K562 (cell line): ENCODE measurements around the gene CCDC97. TPM values are rescaled to one million over a fixed set of nuclear protein-coding genes. Genes with fewer than 3 reads are reported as not detected.
A peak's percentile ranks its signal among the peaks of the same experiment; 100 is the strongest.
"Not testable (repeated sequence)": the region's sequence is repeated elsewhere in the genome, so short reads cannot be mapped to it uniquely, and the experiment has no call there.

Experiments
- ATAC-seq: fragments of 200-7000 bp; cut with Tn5 transposase; 3 replicates; pipeline ENCODE4 v1.9.1; 2020; ENCODE audit warnings: moderate library complexity
- BruUV-seq: library from RNA; stranded (reverse); fragments of 400-500 nt; replicated peaks from 2 replicates; lab custom pipeline; 2021; lab: Mats Ljungman, UMichigan
- CTCF ChIA-PET: fragments of 300-600 bp; formaldehyde crosslinking; extraction: SDS; loops from one replicate; lab custom pipeline; 2021; ENCODE audit warnings: low intra/inter-chr PET ratio; lab: Yijun Ruan, JAX
- POLR2A ChIA-PET: fragments of 300-600, 350-650 bp; sonication (Branson Sonifier 250); formaldehyde crosslinking; extraction: SDS; loops from one replicate; lab custom pipeline; 2021; ENCODE audit warnings: antibody characterized with exemption, inconsistent platforms; lab: Yijun Ruan, JAX
- DNase-seq, 4 experiments: peaks; one replicate each; pipeline versions ENCODE4 v3.0.0 to v3.0.0-alpha.2; 2011 to 2018; ENCODE audit warnings: low spot score in 3 of 4, mixed read lengths in 3 of 4; ENCODE audit errors: extremely low read depth in 1 of 4
- FAIRE-seq: peaks from 2 replicates; lab custom pipeline; 2011; peaks lifted over from hg19 to GRCh38; lab: Jason Lieb, UNC
- H2AFZ ChIP-seq: 2 replicates; pipeline ENCODE4 v1.6.0; 2011; ENCODE audit warnings: low read depth, low read length, control low read depth, inconsistent platforms
- H3K27ac ChIP-seq: fragments of 200-600 bp; 3 replicates; pipeline ENCODE4 v1.8.0; 2011; ENCODE audit warnings: low read depth, mild to moderate bottlenecking, control low read depth, inconsistent platforms, low read length, moderate library complexity, mixed read lengths; ENCODE audit errors: extremely low read depth
- H3K27me3 ChIP-seq, 2 experiments: fragments of 300-600 bp in 1 of 2; 2 replicates in 1 of 2; 3 replicates in 1 of 2; pipeline versions ENCODE4 v1.6.0 to v1.8.0; 2011; ENCODE audit warnings: inconsistent platforms in 2 of 2, low read length in 2 of 2, mild to moderate bottlenecking in 1 of 2, mixed read lengths in 1 of 2, moderate library complexity in 1 of 2; ENCODE audit not compliant: control insufficient read depth in 2 of 2, insufficient read depth in 2 of 2
- H3K36me3 ChIP-seq: fragments of 300-600 bp; 3 replicates; pipeline ENCODE4 v1.8.0; 2011; ENCODE audit warnings: mild to moderate bottlenecking, low read length, inconsistent platforms; ENCODE audit not compliant: control insufficient read depth, insufficient read depth
- H3K4me1 ChIP-seq, 2 experiments: fragments of 200-600 bp in 1 of 2; replicated peaks in 1 of 2; 2 replicates in 1 of 2; 3 replicates in 1 of 2; pipeline versions ENCODE4 v1.5.1 to v1.8.0; 2011; ENCODE audit warnings: inconsistent platforms in 2 of 2, low read length in 2 of 2, mild to moderate bottlenecking in 1 of 2, mixed read lengths in 1 of 2, moderate library complexity in 1 of 2; ENCODE audit not compliant: control insufficient read depth in 2 of 2, insufficient read depth in 2 of 2
- H3K4me2 ChIP-seq: 2 replicates; pipeline ENCODE4 v1.6.1; 2011; ENCODE audit warnings: low read length, control low read depth, inconsistent platforms, mixed read lengths; ENCODE audit not compliant: insufficient read depth
- H3K4me3 ChIP-seq: fragments of 200-600 bp; sonication (generic), shearing (Covaris generic); 2 replicates; pipeline ENCODE4 v1.5.1; 2016; ENCODE audit warnings: control low read depth, inconsistent platforms
- H3K79me2 ChIP-seq: fragments of 200-600 bp; 3 replicates; pipeline ENCODE4 v1.8.0; 2011; ENCODE audit warnings: low read length, inconsistent platforms; ENCODE audit not compliant: control insufficient read depth, insufficient read depth
- H3K9ac ChIP-seq, 2 experiments: 2 replicates each; pipeline versions ENCODE4 v1.6.0 to v1.6.1; 2011; ENCODE audit warnings: low read depth in 2 of 2, low read length in 2 of 2, control low read depth in 1 of 2, inconsistent platforms in 1 of 2, mild to moderate bottlenecking in 1 of 2, mixed read lengths in 1 of 2; ENCODE audit not compliant: insufficient read depth in 1 of 2
- H3K9me1 ChIP-seq: one replicate; pipeline ENCODE4 v1.6.0; 2011; ENCODE audit warnings: inconsistent platforms, mild to moderate bottlenecking, low read length, moderate library complexity; ENCODE audit not compliant: control insufficient read depth, insufficient read depth
- H3K9me3 ChIP-seq: replicated peaks from 2 replicates; pipeline ENCODE4 v1.5.1; 2011; ENCODE audit warnings: low read depth, low read length, inconsistent platforms; ENCODE audit not compliant: control insufficient read depth, insufficient read depth
- H4K20me1 ChIP-seq: replicated peaks from 2 replicates; pipeline ENCODE4 v1.6.1; 2011; ENCODE audit warnings: low read length, inconsistent platforms, mixed read lengths; ENCODE audit not compliant: control insufficient read depth, insufficient read depth
- CBX3 ChIP-seq, 2 experiments: IDR thresholded peaks; 1 replicate in 1 of 2; 2 replicates in 1 of 2; pipeline ENCODE4 v1.6.1; 2012; ENCODE audit warnings: inconsistent platforms in 2 of 2, low read length in 2 of 2, borderline replicate concordance in 1 of 2, control low read depth in 1 of 2
- ZFP36 ChIP-seq: fragments of 150-350 bp; IDR thresholded peaks from 2 replicates; pipeline ENCODE4 v1.6.1; 2018; ENCODE audit warnings: low read length, low read depth; ENCODE audit not compliant: partially characterized antibody
- WGBS: fragments of 100-300 bp; shearing (Covaris generic); methylation state at CpG from one replicate; pipeline ENCODE4 v1.1.6; 2016; ENCODE audit warnings: low coverage, mixed read lengths; ENCODE audit not compliant: insufficient coverage; ENCODE audit errors: missing lambda C conversion rate; 5-methylcytosine and 5-hydroxymethylcytosine counted together
- in situ Hi-C: fragments of 300-500 bp; cut with MboI; formaldehyde crosslinking; loops from 4 replicates; pipeline ENCODE4 v1.15.0; 2018; ENCODE audit warnings: inconsistent platforms, mixed read lengths
- intact Hi-C: fragments of 100-400 bp; cut with micrococcal nuclease; formaldehyde crosslinking; loops from 2 replicates; pipeline ENCODE4 v1.14.2; 2022
- polyA plus RNA-seq, 8 experiments: library from polyadenylated mRNA; depleted of rRNA in 4 of 8; stranded (reverse) in 5 of 8; unstranded in 3 of 8; fragments of >200 nt; fragmentation: Nextera tagmentation in 2 of 8; fragmentation: Illumina TruSeq in 1 of 8; extraction: Ambion mirVana in 2 of 8; extraction: Trizol in 1 of 8; gene quantifications; 2 replicates each; pipeline versions ENCODE4 v1.2.1 to v1.2.3, GENCODE V29; 2011 to 2014; ENCODE audit warnings: inconsistent platforms in 1 of 8, missing spikeins in 1 of 8
- total RNA-seq, 7 experiments: library from RNA; depleted of rRNA in 6 of 7; stranded (reverse); fragments of >200 nt in 6 of 7; fragmentation: Illumina TruSeq in 2 of 7; extraction: Trizol in 2 of 7; gene quantifications; 2 replicates each; pipeline versions ENCODE4 v1.2.1 to v1.2.3, GENCODE V29; 2011 to 2021; ENCODE audit warnings: low replicate concordance in 1 of 7

CCDC97 gene
- total and polyA plus RNA-seq, 9 of the 15 experiments (the other 6 are each of a cell fraction or from before 2014, with no cell fraction given), result 0.60 to 16.5 (median 7.0) TPM

DNA sequence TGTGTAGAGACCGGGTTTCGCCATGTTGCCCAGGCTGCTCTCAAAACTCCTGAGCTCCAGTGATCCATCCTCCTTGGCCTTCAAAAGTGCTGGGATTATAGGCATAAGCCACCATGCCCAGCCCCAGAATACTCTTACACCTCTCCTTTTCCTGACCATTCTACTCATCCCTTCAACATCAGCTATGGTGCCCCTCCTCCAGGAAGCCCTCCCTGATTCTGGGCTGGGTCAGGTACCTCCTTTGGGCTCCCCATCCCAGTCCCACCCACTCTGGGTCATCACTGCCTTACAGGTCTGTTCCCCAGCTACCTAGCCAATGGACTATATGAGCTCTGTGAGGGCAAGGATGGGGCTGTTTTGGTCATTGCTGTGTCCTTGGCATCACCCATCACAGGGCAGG lies 34.2 kb downstream of the CCDC97 start:
- peaks cover 40% of the 10 kb centered on the region for H3K79me2 ChIP-seq
- BruUV-seq, result no TSS peak
- TF ChIP-seq ZFP36 (peak; percentile 92), CBX3 (IDR thresholded peaks at IDR 0.05; ENCODE audit: borderline replicate concordance in 1 of 2, low read length in 2 of 2) (no peak)
- TF ChIP-seq, all 486 proteins: peak for 1
- H3K4me2 ChIP-seq, result no peak overlapping the region
- ChIA-PET CTCF (no interaction called here), POLR2A (no interaction called here)
- no peaks in the 10 kb centered on the region for H3K9me1 ChIP-seq
- FAIRE-seq (no peak), DNase-seq (peak in 1 of 4 experiments; percentile 4), ATAC-seq (no peak)
- intact Hi-C loops, result no loop called here
- in situ Hi-C loops, result no loop called here
- H3K4me3 ChIP-seq, result no peak overlapping the region
- H3K9me3 ChIP-seq, result no peaks in the 10 kb centered on the region
- H3K27me3 ChIP-seq, result no peaks in the 10 kb centered on the region
- H4K20me1 ChIP-seq, result 0 out of 2 replicates have a peak, but pooled peaks cover 4% of the 10 kb centered on the region
- H3K4me1 ChIP-seq, result peaks cover 0 to 3% of the 10 kb centered on the region in 2 experiments; a peak in 2 of 5 replicates
- peaks cover 86% of the 10 kb centered on the region for H3K36me3 ChIP-seq
- H3K27ac ChIP-seq, result no peak overlapping the region
- 96% methylated on average over 2 of the region's 2 CpGs for WGBS
- H3K9ac ChIP-seq, result no peak overlapping the region
- H2AFZ ChIP-seq, result no peak overlapping the region

DNA sequence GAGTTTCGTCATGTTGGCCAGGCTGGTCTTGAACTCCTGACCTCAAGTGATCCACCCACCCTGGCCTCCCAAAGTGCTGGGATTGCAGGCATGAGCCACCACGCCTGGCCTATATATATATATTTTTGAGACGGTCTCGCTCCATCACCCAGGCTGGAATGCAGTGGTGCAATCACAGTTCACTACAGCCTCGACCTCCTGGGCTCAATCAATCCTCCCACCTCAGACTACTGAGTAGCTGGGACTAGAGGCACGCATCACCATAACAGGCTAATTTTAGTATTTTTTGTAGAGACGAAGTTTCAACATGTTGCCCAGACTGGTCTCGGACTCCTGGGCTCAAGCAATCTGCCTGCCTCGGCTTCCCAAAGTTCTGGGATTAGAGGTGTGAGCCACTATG lies 36.9 kb downstream of the CCDC97 start:
- Histone ChIP-seq H4K20me1 (peaks cover 17% of the 10 kb centered on the region), H3K36me3 (peaks cover 75% of the 10 kb centered on the region), H3K4me1 (peaks cover 5 to 18% of the 10 kb centered on the region in 2 experiments), H3K79me2 (peaks cover 64% of the 10 kb centered on the region)
- FAIRE-seq, H2AFZ ChIP-seq, DNase-seq, H3K27ac ChIP-seq, H3K4me2 ChIP-seq, ATAC-seq, H3K4me3 ChIP-seq, BruUV-seq, H3K9me3 ChIP-seq, in situ Hi-C loops, CTCF ChIA-PET, H3K9me1 ChIP-seq, H3K27me3 ChIP-seq, intact Hi-C loops, H3K9ac ChIP-seq: not testable (repeated sequence)
- WGBS, result 93% methylated on average over 8 of the region's 9 CpGs
- POLR2A ChIA-PET, result interaction anchor here (1.0 kb wide), 2 partner anchors 11 to 83 kb away, joined by 6 to 8 read pairs; partner anchors contain the start of gene HNRNPUL1
